GM18858 (cell line): ENCODE measurements around the gene CEACAM1.
"Not testable (repeated sequence)": the region's sequence is repeated elsewhere in the genome, so short reads cannot be mapped to it uniquely, and the experiment has no call there.

Experiments used
- ATAC-seq: cut with Tn5 transposase; IDR thresholded peaks from one replicate; pipeline ENCODE4 v1.9.1; 2021; ENCODE audit not compliant: unreplicated experiment

Gene CEACAM1

GRCh38 chr19:42512743-42513304 is 15.5 kb downstream of the CEACAM1 start:
- ATAC-seq = peak; percentile 71

GRCh38 chr19:42512130-42512636 is 16.1 kb downstream of the CEACAM1 start:
- ATAC-seq = no peak

- no peak for ATAC-seq
Measured at GRCh38 chr19:42511340-42511739, 16.9 kb downstream of the CEACAM1 start.

- ATAC-seq = no peak
Measured at GRCh38 chr19:42508892-42509444, 19.3 kb downstream of the CEACAM1 start.

- ATAC-seq = no peak
Measured at GRCh38 chr19:42505066-42505465, 23.2 kb downstream of the CEACAM1 start.

GRCh38 chr19:42501733-42502132 is 26.5 kb downstream of the CEACAM1 start:
- no peak for ATAC-seq

GRCh38 chr19:42501243-42501642 is 27.0 kb downstream of the CEACAM1 start:
- not testable (repeated sequence) for ATAC-seq

- no peak for ATAC-seq
Measured at GRCh38 chr19:42498169-42498757, 30.0 kb downstream of the CEACAM1 start.

GRCh38 chr19:42497492-42498168 is 30.7 kb downstream of the CEACAM1 start:
- no peak for ATAC-seq

GRCh38 chr19:42496460-42497133 is 31.7 kb downstream of the CEACAM1 start:
- no peak for ATAC-seq

GRCh38 chr19:42495663-42496062 is 32.6 kb downstream of the CEACAM1 start:
- ATAC-seq = no peak

GRCh38 chr19:42494321-42494720 is 34.0 kb downstream of the CEACAM1 start:
- no peak for ATAC-seq

GRCh38 chr19:42488783-42489521 is 39.3 kb downstream of the CEACAM1 start:
- no peak for ATAC-seq

GRCh38 chr19:42487798-42488178 is 40.5 kb downstream of the CEACAM1 start:
- no peak for ATAC-seq

- ATAC-seq = no peak
Measured at GRCh38 chr19:42487032-42487797, 41.1 kb downstream of the CEACAM1 start.

- ATAC-seq = not testable (repeated sequence)
Measured at GRCh38 chr19:42485036-42485435, 43.2 kb downstream of the CEACAM1 start.

- no peak for ATAC-seq
Measured at GRCh38 chr19:42480335-42481095, 47.8 kb downstream of the CEACAM1 start.

GRCh38 chr19:42479736-42480135 is 48.5 kb downstream of the CEACAM1 start:
- ATAC-seq = no peak

GRCh38 chr19:42478765-42479311 is 49.4 kb downstream of the CEACAM1 start:
- no peak for ATAC-seq
